Measurements from ENCODE around the gene MED22.

DNA sequence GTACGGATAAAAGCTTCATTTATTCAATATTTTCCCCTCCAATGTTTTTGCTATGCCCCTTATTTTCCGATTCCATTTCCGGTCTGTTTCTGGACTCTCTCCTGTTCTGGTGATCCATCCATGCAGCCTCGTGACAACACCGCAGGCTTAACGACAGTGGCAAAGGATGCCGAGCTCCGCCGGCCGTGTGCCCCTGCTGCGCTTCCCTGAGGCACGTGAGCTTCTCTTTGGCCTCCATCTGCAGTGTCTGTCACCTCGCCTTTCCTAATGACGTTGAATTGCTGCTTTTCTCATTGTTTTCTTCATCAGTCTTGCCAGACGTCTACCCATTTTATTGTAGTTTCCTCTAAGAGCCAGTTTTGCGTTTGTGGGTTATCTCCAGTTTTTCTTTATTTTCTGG, 40.6 kb downstream of the MED22 start:
- TF ChIP-seq, protein P1, sequence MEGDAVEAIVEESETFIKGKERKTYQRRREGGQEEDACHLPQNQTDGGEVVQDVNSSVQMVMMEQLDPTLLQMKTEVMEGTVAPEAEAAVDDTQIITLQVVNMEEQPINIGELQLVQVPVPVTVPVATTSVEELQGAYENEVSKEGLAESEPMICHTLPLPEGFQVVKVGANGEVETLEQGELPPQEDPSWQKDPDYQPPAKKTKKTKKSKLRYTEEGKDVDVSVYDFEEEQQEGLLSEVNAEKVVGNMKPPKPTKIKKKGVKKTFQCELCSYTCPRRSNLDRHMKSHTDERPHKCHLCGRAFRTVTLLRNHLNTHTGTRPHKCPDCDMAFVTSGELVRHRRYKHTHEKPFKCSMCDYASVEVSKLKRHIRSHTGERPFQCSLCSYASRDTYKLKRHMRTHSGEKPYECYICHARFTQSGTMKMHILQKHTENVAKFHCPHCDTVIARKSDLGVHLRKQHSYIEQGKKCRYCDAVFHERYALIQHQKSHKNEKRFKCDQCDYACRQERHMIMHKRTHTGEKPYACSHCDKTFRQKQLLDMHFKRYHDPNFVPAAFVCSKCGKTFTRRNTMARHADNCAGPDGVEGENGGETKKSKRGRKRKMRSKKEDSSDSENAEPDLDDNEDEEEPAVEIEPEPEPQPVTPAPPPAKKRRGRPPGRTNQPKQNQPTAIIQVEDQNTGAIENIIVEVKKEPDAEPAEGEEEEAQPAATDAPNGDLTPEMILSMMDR (IDR thresholded peaks at IDR 0.05 in 8 of 11, conservative IDR thresholded peaks at IDR 0.05 in 3 of 11) = no peak
- no peak for TF ChIP-seq POLR2AphosphoS5 (IDR thresholded peaks at IDR 0.05)

Measured in spleen (tissue), 7 donors.